Suppressor macrophage treated with lipopolysaccharide for 1 hour (primary cell): ENCODE data around the gene ARMC6.
A peak's percentile ranks its signal among the peaks of the same experiment; 100 is the strongest.
"Not testable (repeated sequence)": the region's sequence is repeated elsewhere in the genome, so short reads cannot be mapped to it uniquely, and the experiment has no call there.

Experiments
- DNase-seq, 3 donors: peaks; one replicate each; pipeline ENCODE4 v3.0.0-alpha.2; 2020 to 2022

The ARMC6 gene

GRCh38 chr19:19023376-19023775, 10.0 kb upstream of the ARMC6 start:
- DNase-seq: not testable (repeated sequence)

GRCh38 chr19:19025861-19026260, 7.5 kb upstream of the ARMC6 start:
- no peak for DNase-seq

DNA sequence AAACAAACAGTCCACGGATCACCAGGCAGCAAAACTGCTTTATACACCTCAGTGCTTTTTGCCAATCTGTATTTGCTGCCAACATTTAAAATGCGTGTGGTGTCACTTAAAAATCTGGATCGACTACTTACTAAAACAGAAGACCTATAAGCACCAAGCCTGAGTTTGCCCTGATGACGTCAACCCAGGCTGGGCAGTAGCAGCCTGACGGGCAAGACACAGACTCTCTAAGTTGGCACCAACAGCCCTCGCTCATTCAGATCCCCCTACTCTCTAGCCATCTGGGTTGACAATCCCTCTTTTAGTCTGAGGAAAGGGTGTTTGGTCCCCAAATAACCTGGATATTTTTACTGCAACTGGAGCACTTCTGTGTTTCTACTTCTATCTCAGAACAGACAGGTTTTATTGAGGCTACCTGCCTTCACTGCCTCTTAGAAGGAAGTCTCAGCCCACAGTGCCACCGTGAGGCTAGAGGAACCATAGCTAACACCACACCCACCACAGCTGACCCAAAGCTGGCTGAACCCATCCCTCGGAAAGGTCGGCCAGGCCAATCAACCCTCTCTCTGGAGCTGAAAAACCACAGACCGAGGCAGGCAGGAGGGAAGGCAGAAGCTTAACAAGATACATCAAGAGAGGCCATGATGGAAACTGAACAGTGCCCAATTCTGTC, 7.0 kb upstream of the ARMC6 start:
- peak in 2 of 3 donors; percentile 5 to 9 for DNase-seq

GRCh38 chr19:19027228-19027627, 6.2 kb upstream of the ARMC6 start:
- no peak for DNase-seq

GRCh38 chr19:19028526-19028925, 4.9 kb upstream of the ARMC6 start:
- DNase-seq: no peak

- no peak for DNase-seq
Observed at GRCh38 chr19:19031891-19032290, 1.5 kb upstream of the ARMC6 start.

DNA sequence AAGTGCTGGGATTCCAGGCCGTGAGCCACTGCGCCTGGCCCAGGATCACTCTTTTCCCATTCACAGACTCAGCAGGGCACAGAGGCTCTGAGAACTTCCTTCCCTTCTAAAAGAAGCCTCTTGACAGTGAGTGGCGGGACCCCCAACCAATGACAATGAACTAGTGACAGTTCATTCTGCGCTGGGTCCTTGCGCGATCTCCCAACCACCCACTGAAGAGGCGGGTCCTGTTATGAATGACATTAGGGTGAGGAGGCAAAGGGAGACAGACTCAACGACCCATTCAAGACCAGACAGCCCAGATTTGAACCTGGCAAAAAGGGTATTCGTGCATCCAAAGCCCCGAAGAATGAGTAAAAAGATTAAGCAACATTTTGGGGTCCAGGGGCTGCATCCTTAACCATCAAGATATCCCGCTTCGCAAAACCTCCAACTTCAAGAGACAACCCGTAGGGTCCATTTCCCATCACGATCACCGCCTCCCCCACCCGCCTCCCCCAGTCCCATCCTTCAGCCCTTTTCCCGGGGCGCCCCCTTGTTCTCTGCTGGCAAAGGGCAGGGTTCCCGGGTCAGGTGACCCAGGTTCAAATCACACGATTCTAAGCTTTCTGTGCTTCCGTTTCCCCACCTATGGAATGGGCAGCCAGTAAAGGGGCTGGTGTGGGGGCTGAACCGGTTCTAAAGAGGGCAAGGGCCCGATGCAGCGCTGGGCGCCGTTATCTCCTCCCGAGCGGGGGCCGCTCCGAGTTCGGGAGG, 805 bp upstream of the ARMC6 start:
- DNase-seq: peak; percentile 97

DNA sequence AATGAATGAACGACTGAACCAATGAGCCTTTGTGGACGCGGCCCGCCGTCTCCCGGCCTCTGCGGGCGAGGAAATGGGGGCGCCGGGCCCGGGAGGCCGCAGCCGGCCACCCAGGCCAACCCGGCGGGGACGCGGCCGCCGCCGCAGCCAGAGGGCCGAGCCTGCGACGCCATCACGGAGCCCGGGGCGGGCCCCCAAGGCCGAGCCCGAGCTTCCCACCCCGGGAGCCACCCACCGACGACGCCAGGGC, 302 bp upstream of the ARMC6 start:
- DNase-seq: no peak

- peak; percentile 84 to 91 (median 90) for DNase-seq
Observed at GRCh38 chr19:19034204-19034624, 811 bp downstream of the ARMC6 start.

- DNase-seq: no peak
Observed at GRCh38 chr19:19039901-19040300, 6.5 kb downstream of the ARMC6 start.

DNA sequence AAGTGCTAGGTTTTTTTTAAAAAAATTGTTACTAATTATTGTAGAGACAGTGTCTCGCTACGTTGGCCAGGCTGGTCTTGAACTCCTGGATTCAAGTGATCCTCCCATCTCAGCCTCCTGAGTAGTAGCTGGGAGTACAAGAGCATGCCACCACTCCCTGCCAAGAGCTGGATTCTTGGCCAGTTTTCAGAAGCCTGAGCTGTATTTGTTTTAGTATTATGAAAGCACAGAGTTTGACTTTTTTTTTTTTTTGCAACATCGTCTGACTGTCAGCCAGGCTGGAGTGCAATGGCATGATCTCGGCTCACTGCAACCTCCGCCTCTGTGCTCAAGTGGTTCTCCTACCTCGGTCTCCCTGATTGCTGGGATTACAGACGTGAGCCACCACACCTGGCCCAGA, 7.0 kb downstream of the ARMC6 start:
- no peak for DNase-seq

DNA sequence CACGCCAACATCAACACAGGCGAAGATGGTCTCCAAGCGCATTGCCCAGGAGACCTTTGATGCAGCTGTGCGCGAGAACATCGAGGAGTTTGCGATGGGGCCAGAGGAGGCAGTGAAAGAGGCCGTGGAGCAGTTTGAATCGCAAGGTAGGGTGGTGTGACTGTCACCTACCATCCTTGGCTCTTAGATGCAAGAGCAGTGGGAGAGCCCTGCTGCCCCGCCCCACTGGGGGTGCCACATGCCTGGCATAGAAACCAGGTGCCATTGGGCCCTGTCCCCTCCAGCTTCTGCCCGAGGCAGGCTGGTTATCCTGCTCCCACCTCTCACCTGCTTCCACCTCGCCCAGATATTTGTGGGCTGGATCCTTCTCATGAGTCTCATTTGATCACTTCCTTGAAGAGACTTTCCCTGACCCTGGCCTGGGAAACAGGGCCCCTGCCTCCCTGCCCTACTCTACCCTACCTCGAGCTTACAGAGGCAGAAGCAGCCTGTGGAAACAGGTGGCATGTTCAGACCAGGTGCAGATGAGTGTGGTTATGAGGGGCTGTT, 9.4 kb downstream of the ARMC6 start:
- DNase-seq: no peak

- no peak for DNase-seq
Observed at GRCh38 chr19:19043481-19043880, 10.1 kb downstream of the ARMC6 start.

GRCh38 chr19:19043881-19044280, 10.5 kb downstream of the ARMC6 start:
- no peak for DNase-seq

- DNase-seq: no peak
Observed at GRCh38 chr19:19049406-19049805, 16.0 kb downstream of the ARMC6 start.

GRCh38 chr19:19050104-19050503, 16.7 kb downstream of the ARMC6 start:
- no peak for DNase-seq

DNA sequence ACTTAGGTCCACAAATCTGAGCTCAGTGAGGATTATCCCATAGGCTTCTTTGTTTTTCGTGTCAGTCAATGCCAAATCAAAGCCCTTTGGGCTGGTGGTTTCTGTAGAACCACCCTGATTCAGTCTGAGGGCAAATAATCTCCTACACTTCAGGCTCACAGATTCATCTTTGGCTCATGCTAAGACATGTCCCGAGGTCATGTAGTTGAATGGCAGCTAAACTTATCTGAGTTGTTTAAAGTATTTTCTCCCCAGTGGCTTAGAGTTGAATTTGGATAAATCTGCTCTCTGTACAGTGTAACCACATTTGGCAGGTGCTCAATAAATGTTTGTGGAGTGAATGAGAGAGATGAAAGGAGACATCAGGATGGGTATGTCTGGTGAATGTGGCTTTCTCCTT, 17.3 kb downstream of the ARMC6 start:
- peak in 1 of 3 donors; percentile 19 for DNase-seq

GRCh38 chr19:19051478-19052213, 18.2 kb downstream of the ARMC6 start:
- peak in 1 of 3 donors; percentile 16 for DNase-seq

DNA sequence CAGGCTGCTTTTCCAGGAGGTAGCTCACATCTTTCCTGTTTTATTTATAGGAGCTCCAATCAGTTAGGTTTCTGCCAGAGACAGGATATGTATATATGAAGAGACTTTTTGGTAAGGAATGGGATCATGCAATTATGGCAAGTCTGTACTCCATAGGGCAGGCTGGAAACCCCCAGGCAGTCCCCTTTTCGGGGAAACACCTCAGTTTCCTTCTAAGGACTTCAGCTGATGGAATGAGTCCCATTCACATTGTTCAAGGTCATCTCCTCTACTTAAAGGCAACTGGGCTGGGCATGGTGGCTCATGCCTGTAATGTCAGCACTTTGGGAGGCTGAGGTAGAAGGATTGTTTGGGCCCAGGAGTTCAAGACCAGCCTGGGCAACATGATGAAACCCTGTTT, 19.5 kb downstream of the ARMC6 start:
- DNase-seq: peak; percentile 40 to 67 (median 64)

- peak; percentile 61 to 85 (median 70) for DNase-seq
Observed at GRCh38 chr19:19053508-19054314, 20.3 kb downstream of the ARMC6 start.

DNA sequence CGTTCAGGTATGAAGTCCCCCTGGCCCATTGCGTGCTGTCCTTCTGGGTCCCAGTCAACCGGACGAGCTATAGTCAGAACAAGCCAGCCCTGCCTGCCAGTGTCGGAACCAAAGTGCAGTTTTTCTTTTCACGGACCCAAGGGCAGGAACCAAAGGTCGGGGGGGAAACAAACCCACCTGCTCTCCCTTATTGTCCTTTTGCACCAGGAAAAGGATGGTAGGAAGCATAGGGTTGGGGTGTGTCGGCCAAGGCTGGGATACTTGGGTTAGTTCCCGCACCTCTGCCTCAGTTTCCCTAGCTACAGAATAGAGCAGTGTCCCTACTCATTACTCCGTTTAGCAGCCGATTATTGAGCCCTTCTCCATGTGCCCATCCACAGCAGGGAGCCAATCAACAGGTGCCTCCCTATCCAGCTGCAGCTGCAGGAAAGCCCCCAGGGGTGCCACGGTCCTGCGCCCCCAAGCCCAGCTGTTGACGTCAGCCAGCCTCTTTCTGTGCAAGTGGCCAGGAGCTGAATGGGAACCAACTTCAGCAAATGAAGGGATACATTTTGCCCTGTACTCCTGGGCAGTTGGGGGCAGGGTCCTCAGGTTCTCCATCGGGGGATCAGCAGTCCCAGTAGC, 21.0 kb downstream of the ARMC6 start:
- DNase-seq: no peak

DNA sequence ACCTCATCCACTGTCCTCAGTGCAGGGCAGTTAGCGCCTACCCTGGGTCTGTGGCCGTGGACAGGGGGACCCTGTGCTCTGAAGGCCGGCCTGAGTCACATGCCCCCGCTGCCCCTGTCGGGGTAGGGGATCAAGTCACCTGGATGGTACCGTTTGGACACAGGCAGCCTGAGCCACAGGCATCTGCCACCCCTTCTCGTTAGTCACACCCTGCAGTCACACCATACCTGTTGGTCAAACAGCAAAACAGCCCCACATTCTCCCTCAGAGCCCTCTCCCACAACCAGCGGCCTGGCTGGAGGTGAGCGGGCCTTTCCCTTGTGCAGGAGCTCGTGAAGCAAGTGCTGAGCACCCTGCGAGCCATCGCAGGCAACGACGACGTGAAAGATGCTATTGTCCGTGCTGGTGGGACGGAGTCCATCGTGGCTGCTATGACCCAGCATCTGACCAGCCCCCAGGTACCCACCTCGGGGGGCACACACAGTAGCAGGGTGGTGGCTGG, 21.6 kb downstream of the ARMC6 start:
- DNase-seq: no peak
